Stimulated activated naive CD4-positive, alpha-beta T cell (primary cell): ENCODE measurements around the gene CYP11A1.
A peak's percentile ranks its signal among the peaks of the same experiment; 100 is the strongest.
"Not testable (repeated sequence)": the region's sequence is repeated elsewhere in the genome, so short reads cannot be mapped to it uniquely, and the experiment has no call there.

ENCODE experiments used
- DNase-seq, 6 experiments: peaks; one replicate each; lab custom pipeline; 2025; lab: John Stamatoyannopoulos, UW

The CYP11A1 gene

GRCh38 chr15:74374648-74375302 is 7.3 kb upstream of the CYP11A1 start:
- DNase-seq: no peak

GRCh38 chr15:74373731-74374647 is 6.5 kb upstream of the CYP11A1 start:
- peak; percentile 87 to 94 (median 90) for DNase-seq

- no peak for DNase-seq
These were observed 5.7 kb upstream of the CYP11A1 start for GRCh38 chr15:74373056-74373650.

GRCh38 chr15:74370471-74370870 is 3.0 kb upstream of the CYP11A1 start:
- DNase-seq: no peak

- DNase-seq: no peak
These were observed 2.3 kb upstream of the CYP11A1 start for GRCh38 chr15:74369756-74370155.

- DNase-seq: no peak
These were observed 1.8 kb upstream of the CYP11A1 start for GRCh38 chr15:74369084-74369745.

GRCh38 chr15:74368121-74368520 is 675 bp upstream of the CYP11A1 start:
- DNase-seq: no peak

GRCh38 chr15:74365598-74366445 is 1.6 kb downstream of the CYP11A1 start:
- DNase-seq: no peak

- no peak for DNase-seq
These were observed 2.4 kb downstream of the CYP11A1 start for GRCh38 chr15:74364936-74365597.

- DNase-seq: no peak
These were observed 5.0 kb downstream of the CYP11A1 start for GRCh38 chr15:74362482-74362881.

- DNase-seq: not testable (repeated sequence)
These were observed 6.6 kb downstream of the CYP11A1 start for GRCh38 chr15:74360855-74361254.

GRCh38 chr15:74359376-74359775 is 8.1 kb downstream of the CYP11A1 start:
- DNase-seq: not testable (repeated sequence)

- DNase-seq: not testable (repeated sequence)
These were observed 9.9 kb downstream of the CYP11A1 start for GRCh38 chr15:74357514-74357913.

- DNase-seq: not testable (repeated sequence)
These were observed 11.4 kb downstream of the CYP11A1 start for GRCh38 chr15:74356050-74356449.

GRCh38 chr15:74353992-74354391 is 13.5 kb downstream of the CYP11A1 start:
- not testable (repeated sequence) for DNase-seq

GRCh38 chr15:74352393-74352910 is 15.0 kb downstream of the CYP11A1 start:
- no peak for DNase-seq

- no peak for DNase-seq
These were observed 15.8 kb downstream of the CYP11A1 start for GRCh38 chr15:74351670-74352069.

GRCh38 chr15:74350295-74351275 is 16.9 kb downstream of the CYP11A1 start:
- DNase-seq: no peak

GRCh38 chr15:74349241-74349778 is 18.1 kb downstream of the CYP11A1 start:
- no peak for DNase-seq
